Heart left ventricle (tissue), 13 donors: ENCODE data around the gene ZNRD2.
A peak's percentile ranks its signal among the peaks of the same experiment; 100 is the strongest.

ENCODE experiments used
- CTCF ChIP-seq, 12 donors: fragments of 200-600 bp; sonication (generic) in 4 of 12; IDR thresholded peaks; one replicate each; pipeline versions ENCODE4 v1.5.0 to v1.8.0; 2018 to 2022; ENCODE audit warnings: antibody characterized with exemption in 12 of 12, mild to moderate bottlenecking in 5 of 12
- POLR2A ChIP-seq, 2 donors: fragments of 450-650 bp; IDR thresholded peaks; one replicate each; pipeline ENCODE4 v1.6.1; 2017; ENCODE audit warnings: antibody characterized with exemption in 2 of 2, mild to moderate bottlenecking in 2 of 2, moderate library complexity in 2 of 2
- donor health status: ischemic (EF 13 %, LVEDD 7.1; RV severe dilation, severe dysfunction).
- donor health status: DM: no; HTN: yes; CAD: no.
- donor health status: DM: no; HTN: no; CAD: no.
- donor health status: ischemic (EF 25% LVEDD 6.9; RV normal size, moderate dysfunction).
- donor health status: ischemic (EF 25% LVEDD 5.7; RV mildly dilated, moderate dysfunction).
- donor health status: ischemic (EF 35%, LVEDD 5.7; RV mildly dilated, moderate dysfunction).
- donor health status: nonischemic (EF 11% LVEDD 7.7; RV severe dilation, severe dysfunction).
- donor health status: DM: yes; HTN: yes; CAD: no.
- donor health status: PGD.
- donor health status: ischemic (EF 29% LVEDD 5.4; RV normal size, mild dysfunction).
- donor health status: nonischemic (EF 23%, LVEDD 6.1; RV moderate dilation, normal function).

GRCh38 chr11:65558930-65559509 lies 11.3 kb upstream of the ZNRD2 start:
- TF ChIP-seq CTCF (IDR thresholded peaks at IDR 0.05) (peak in 3 of 12 donors; percentile 9 to 24 (median 17)), POLR2A (IDR thresholded peaks at IDR 0.05) (no peak)
